Measurements from ENCODE around the gene PCBD2. TPM values are rescaled to one million over a fixed set of nuclear protein-coding genes. Genes with fewer than 3 reads are reported as not detected.

The PCBD2 gene
- total RNA-seq, 1 experiment from 2014 or later = 17.6 TPM

GRCh38 chr5:134911285-134912206, 6.6 kb downstream of the PCBD2 start:
- BruUV-seq (replicated peaks) = no TSS peak
- DNase-seq = no peak
- H3K9me2 ChIP-seq (ENCODE audit: insufficient read depth) = no peaks in the 10 kb centered on the region
- H3K4me1 ChIP-seq (replicated peaks; ENCODE audit: insufficient read depth) = peaks cover 3% of the 10 kb centered on the region; the same call in 1 of the 2 replicates
- H4K20me1 ChIP-seq (ENCODE audit: insufficient read depth) = peaks cover 2% of the 10 kb centered on the region; the same call in 1 of the 2 replicates
- peaks cover 10% of the 10 kb centered on the region for H3K79me2 ChIP-seq (ENCODE audit: low read depth)
- no peaks in the 10 kb centered on the region for H3K9me3 ChIP-seq (ENCODE audit: insufficient read depth, low read depth)
- no peak overlapping the region for H3K4me2 ChIP-seq
- POLR2A ChIA-PET (ENCODE audit: unreplicated experiment) = no interaction called here
- no peaks in the 10 kb centered on the region; the same call in 1 of the 2 replicates for H3F3A ChIP-seq (ENCODE audit: insufficient read depth, low read depth)
- intact Hi-C loops (cut with micrococcal nuclease; ENCODE audit: unreplicated experiment) = loop anchor here (10.0 kb wide), 1 partner anchor 423 kb away; no protein-coding TSS in a partner anchor
- CTCF ChIA-PET = no interaction called here
- no peak overlapping the region for H2AFZ ChIP-seq
- H3K36me3 ChIP-seq (ENCODE audit: low read depth) = 0 out of 2 replicates have a peak, but pooled peaks cover 5% of the 10 kb centered on the region
- H3K27me3 ChIP-seq (ENCODE audit: insufficient read depth, low read depth) = no peaks in the 10 kb centered on the region
- no peak overlapping the region for H3K4me3 ChIP-seq
- H3K27ac ChIP-seq = no peak overlapping the region
- TF ChIP-seq CTCF (conservative IDR thresholded peaks at IDR 0.05) = no peak
- no peak for TF ChIP-seq EZH2 (IDR thresholded peaks at IDR 0.05; ENCODE audit: low read depth)

- Histone ChIP-seq H3K36me3 (ENCODE audit: low read depth) (0 out of 2 replicates have a peak, but pooled peaks cover 5% of the 10 kb centered on the region), H3K4me2 (no peak overlapping the region), H3K4me1 (replicated peaks; ENCODE audit: insufficient read depth) (no peaks in the 10 kb centered on the region), H3K79me2 (ENCODE audit: low read depth) (no peaks in the 10 kb centered on the region), H4K20me1 (ENCODE audit: insufficient read depth) (peaks cover 6% of the 10 kb centered on the region; the same call in 1 of the 2 replicates), H3K4me3 (no peak overlapping the region), H3F3A (ENCODE audit: insufficient read depth, low read depth) (no peaks in the 10 kb centered on the region), H3K27ac (no peak overlapping the region), H3K27me3 (ENCODE audit: insufficient read depth, low read depth) (no peaks in the 10 kb centered on the region), H2AFZ (no peak overlapping the region), H3K9me2 (ENCODE audit: insufficient read depth) (no peaks in the 10 kb centered on the region), H3K9me3 (ENCODE audit: insufficient read depth, low read depth) (no peaks in the 10 kb centered on the region)
- POLR2A ChIA-PET (ENCODE audit: unreplicated experiment) = interaction anchor here (0.6 to 0.7 kb wide), 2 partner anchors 82 to 355 kb away, joined by 5 to 22 read pairs; no protein-coding TSS in a partner anchor
- no peak for DNase-seq
- TF ChIP-seq CTCF (conservative IDR thresholded peaks at IDR 0.05) = no peak
- TF ChIP-seq EZH2 (IDR thresholded peaks at IDR 0.05; ENCODE audit: low read depth) = no peak
- intact Hi-C loops (cut with micrococcal nuclease; ENCODE audit: unreplicated experiment) = loop anchor here (10.0 kb wide), 1 partner anchor 422 kb away; no protein-coding TSS in a partner anchor
- CTCF ChIA-PET = interaction anchor here (0.6 kb wide), 1 partner anchor 1061 kb away, joined by 3 read pairs; no protein-coding TSS in a partner anchor
- no TSS peak for BruUV-seq (replicated peaks)
Observed at GRCh38 chr5:134913254-134913653, 8.3 kb downstream of the PCBD2 start.

GRCh38 chr5:134913795-134914194, 8.9 kb downstream of the PCBD2 start:
- Histone ChIP-seq H3K27me3 (ENCODE audit: insufficient read depth, low read depth) (no peaks in the 10 kb centered on the region), H3K36me3 (ENCODE audit: low read depth) (0 out of 2 replicates have a peak, but pooled peaks cover 5% of the 10 kb centered on the region), H4K20me1 (ENCODE audit: insufficient read depth) (peaks cover 6% of the 10 kb centered on the region; the same call in 1 of the 2 replicates), H3K4me2 (no peak overlapping the region), H3K4me1 (replicated peaks; ENCODE audit: insufficient read depth) (no peaks in the 10 kb centered on the region), H3K79me2 (ENCODE audit: low read depth) (no peaks in the 10 kb centered on the region), H3K4me3 (no peak overlapping the region), H3K9me3 (ENCODE audit: insufficient read depth, low read depth) (no peaks in the 10 kb centered on the region), H3K9me2 (ENCODE audit: insufficient read depth) (no peaks in the 10 kb centered on the region), H2AFZ (no peak overlapping the region), H3F3A (ENCODE audit: insufficient read depth, low read depth) (no peaks in the 10 kb centered on the region), H3K27ac (no peak overlapping the region)
- CTCF ChIA-PET = interaction anchor here (0.6 kb wide), 1 partner anchor 1061 kb away, joined by 3 read pairs; no protein-coding TSS in a partner anchor
- no peak for DNase-seq
- TF ChIP-seq CTCF (conservative IDR thresholded peaks at IDR 0.05) (no peak), EZH2 (IDR thresholded peaks at IDR 0.05; ENCODE audit: low read depth) (no peak)
- POLR2A ChIA-PET (ENCODE audit: unreplicated experiment) = no interaction called here
- intact Hi-C loops (cut with micrococcal nuclease; ENCODE audit: unreplicated experiment) = loop anchor here (10.0 kb wide), 1 partner anchor 421 kb away; no protein-coding TSS in a partner anchor
- no TSS peak for BruUV-seq (replicated peaks)

All from PC-9 (cell line).